ENCODE measurements around the gene PRUNE2. TPM values are rescaled to one million over a fixed set of nuclear protein-coding genes. Genes with fewer than 3 reads are reported as not detected.

The PRUNE2 gene
- total and polyA plus RNA-seq, 2 of the 13 experiments (the other 11 are each of a cell fraction or from before 2014, with no cell fraction given) = 0.02 TPM; not detected in 1

DNA sequence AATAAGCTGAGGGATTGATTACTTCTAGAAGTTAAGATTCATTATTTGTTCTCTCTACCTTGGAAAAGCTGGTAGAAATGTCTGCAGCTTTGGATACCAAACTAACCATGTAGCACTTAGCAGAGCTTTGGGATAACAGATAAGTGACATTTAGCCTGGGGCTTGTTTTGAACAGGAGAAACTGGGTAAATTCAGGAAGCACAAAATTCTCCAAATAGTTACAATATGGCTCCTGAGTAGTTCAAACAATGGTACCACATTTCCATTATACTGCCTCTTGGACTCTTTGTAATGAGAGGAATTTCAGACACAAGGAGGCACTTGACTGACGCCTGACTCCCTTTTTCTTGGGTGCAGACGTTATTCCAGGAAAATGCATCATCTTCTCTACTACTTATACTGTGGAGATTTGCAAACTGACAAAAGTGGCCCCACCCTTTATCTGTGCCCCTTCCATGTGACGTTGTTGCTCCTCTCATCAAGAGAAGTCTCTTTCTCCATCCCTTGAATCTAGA lies 22.5 kb downstream of the PRUNE2 start (continued):
- TF ChIP-seq, protein P1, sequence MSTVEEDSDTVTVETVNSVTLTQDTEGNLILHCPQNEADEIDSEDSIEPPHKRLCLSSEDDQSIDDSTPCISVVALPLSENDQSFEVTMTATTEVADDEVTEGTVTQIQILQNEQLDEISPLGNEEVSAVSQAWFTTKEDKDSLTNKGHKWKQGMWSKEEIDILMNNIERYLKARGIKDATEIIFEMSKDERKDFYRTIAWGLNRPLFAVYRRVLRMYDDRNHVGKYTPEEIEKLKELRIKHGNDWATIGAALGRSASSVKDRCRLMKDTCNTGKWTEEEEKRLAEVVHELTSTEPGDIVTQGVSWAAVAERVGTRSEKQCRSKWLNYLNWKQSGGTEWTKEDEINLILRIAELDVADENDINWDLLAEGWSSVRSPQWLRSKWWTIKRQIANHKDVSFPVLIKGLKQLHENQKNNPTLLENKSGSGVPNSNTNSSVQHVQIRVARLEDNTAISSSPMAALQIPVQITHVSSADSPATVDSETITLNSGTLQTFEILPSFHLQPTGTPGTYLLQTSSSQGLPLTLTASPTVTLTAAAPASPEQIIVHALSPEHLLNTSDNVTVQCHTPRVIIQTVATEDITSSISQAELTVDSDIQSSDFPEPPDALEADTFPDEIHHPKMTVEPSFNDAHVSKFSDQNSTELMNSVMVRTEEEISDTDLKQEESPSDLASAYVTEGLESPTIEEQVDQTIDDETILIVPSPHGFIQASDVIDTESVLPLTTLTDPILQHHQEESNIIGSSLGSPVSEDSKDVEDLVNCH (CRISPR knock-in tag; IDR thresholded peaks at IDR 0.05) = no peak
- TF ChIP-seq GLI4 (CRISPR knock-in tag; IDR thresholded peaks at IDR 0.05; ENCODE audit: borderline replicate concordance) (no peak), NPAS2 (CRISPR knock-in tag; IDR thresholded peaks at IDR 0.05; ENCODE audit: borderline replicate concordance) (no peak), SRSF4 (IDR thresholded peaks at IDR 0.05; ENCODE audit: low read depth, low read length, poor library complexity, severe bottlenecking) (no peak)
- TF ChIP-seq, protein P2, sequence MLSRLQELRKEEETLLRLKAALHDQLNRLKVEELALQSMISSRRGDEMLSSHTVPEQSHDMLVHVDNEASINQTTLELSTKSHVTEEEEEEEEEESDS (CRISPR knock-in tag; IDR thresholded peaks at IDR 0.05; ENCODE audit: borderline replicate concordance) = no peak

DNA sequence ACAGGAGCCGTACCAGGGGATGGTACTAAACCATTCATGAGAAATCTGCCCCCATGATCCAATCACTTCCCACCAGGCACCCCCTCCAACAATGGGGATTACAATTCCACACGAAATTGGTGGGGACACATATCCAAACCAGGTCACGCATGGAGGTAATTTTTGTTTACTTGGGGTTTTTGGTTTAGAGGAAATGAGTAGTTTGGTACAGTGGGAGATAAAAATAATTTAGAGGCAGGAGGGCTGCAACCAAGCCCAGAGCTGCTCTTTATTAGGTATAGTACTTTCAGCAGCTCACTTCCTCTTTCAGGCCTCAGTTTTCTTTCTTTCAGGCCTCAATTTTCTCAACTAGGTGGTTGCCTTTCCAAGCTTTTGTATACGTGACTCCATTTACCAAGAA lies 23.2 kb downstream of the PRUNE2 start:
- Histone ChIP-seq H3K9me3 (ENCODE audit: low read length) (no peaks in the 10 kb centered on the region), H3K36me3 (replicated peaks in 1 of 2; ENCODE audit: control insufficient read depth in 1 of 2, insufficient read depth in 2 of 2, low read length in 2 of 2) (no peaks in the 10 kb centered on the region), H3K79me2 (ENCODE audit: insufficient read depth, low read length) (no peaks in the 10 kb centered on the region), H4K20me1 (ENCODE audit: insufficient read depth, low read length) (no peaks in the 10 kb centered on the region), H3K27me3 (ENCODE audit: control insufficient read depth in 1 of 2, insufficient read depth in 2 of 2, low read length in 2 of 2) (no peaks in the 10 kb centered on the region; a peak in 1 of 5 replicates), H3K4me3 (replicated peaks in 1 of 3; ENCODE audit: insufficient read depth in 1 of 3, low read depth in 2 of 3, low read length in 3 of 3) (no peak overlapping the region), H3K4me2 (ENCODE audit: low read depth, low read length) (no peak overlapping the region), H2AFZ (ENCODE audit: low read length) (no peak overlapping the region), H3K9ac (ENCODE audit: insufficient read depth, low read depth, low read length) (no peak overlapping the region), H3K27ac (ENCODE audit: extremely low read length, insufficient read depth, low read length) (no peak overlapping the region), H3K4me1 (ENCODE audit: insufficient read depth, low read length) (no peaks in the 10 kb centered on the region)
- intact Hi-C loops (cut with micrococcal nuclease; ENCODE audit: unreplicated experiment) = no loop called here
- no TSS peak for BruUV-seq (replicated peaks)
- DNase-seq (ENCODE audit: low spot score) = no peak
- 25% methylated on average over 4 of the region's 4 CpGs for WGBS (ENCODE audit: low lambda C conversion rate)
- ChIA-PET POLR2A (no interaction called here), CTCF (ENCODE audit: low intra/inter-chr PET ratio, low total read pairs) (no interaction called here)
- no peak for TF ChIP-seq ZNF382 (CRISPR knock-in tag; IDR thresholded peaks at IDR 0.05; ENCODE audit: borderline replicate concordance)
- no peak for TF ChIP-seq ZNF709 (CRISPR knock-in tag; IDR thresholded peaks at IDR 0.05)
- no peak for TF ChIP-seq PITX1 (CRISPR knock-in tag; IDR thresholded peaks at IDR 0.05)
- TF ChIP-seq ZNF501 (CRISPR knock-in tag; IDR thresholded peaks at IDR 0.05) = no peak
- ATAC-seq = no peak
- in situ Hi-C loops (cut with HindIII; ENCODE audit: extremely low pct_ligation_motif_present, low pct_unique_long_range_greater_than_20kb) = no loop called here
- no peak for FAIRE-seq

Data from HepG2 (cell line).